Fibroblast of lung (primary cell): ENCODE measurements around the gene TEAD3. TPM values are rescaled to one million over a fixed set of nuclear protein-coding genes. Genes with fewer than 3 reads are reported as not detected.
"Not testable (repeated sequence)": the region's sequence is repeated elsewhere in the genome, so short reads cannot be mapped to it uniquely, and the experiment has no call there.

Source experiments
- DNase-seq, 2 donors: peaks; one replicate each; pipeline versions ENCODE4 v3.0.0 to v3.0.0-alpha.2; 2010; ENCODE audit warnings: low read depth in 2 of 2
- H2AFZ ChIP-seq: 2 replicates; pipeline ENCODE4 v1.5.1; 2012; ENCODE audit warnings: low read length, control low read depth, inconsistent platforms
- H3K27ac ChIP-seq: 2 replicates; pipeline ENCODE4 v1.5.1; 2011; ENCODE audit warnings: low read length, control low read depth; ENCODE audit not compliant: insufficient read depth
- H3K27me3 ChIP-seq: 2 replicates; pipeline ENCODE4 v1.5.1; 2011; ENCODE audit warnings: mild to moderate bottlenecking, low read length; ENCODE audit not compliant: control insufficient read depth, insufficient read depth
- H3K36me3 ChIP-seq: 2 replicates; pipeline ENCODE4 v1.5.1; 2011; ENCODE audit warnings: low read length; ENCODE audit not compliant: control insufficient read depth, insufficient read depth
- H3K4me1 ChIP-seq: 2 replicates; pipeline ENCODE4 v1.5.1; 2011; ENCODE audit warnings: low read length; ENCODE audit not compliant: control insufficient read depth, insufficient read depth; ENCODE audit errors: extremely low read depth
- H3K4me2 ChIP-seq: 2 replicates; pipeline ENCODE4 v1.5.1; 2011; ENCODE audit warnings: low read length, control low read depth; ENCODE audit not compliant: insufficient read depth; ENCODE audit errors: extremely low read depth
- H3K4me3 ChIP-seq, 4 experiments: fragments of 200-600 bp in 1 of 4; sonication (generic) in 1 of 4; replicated peaks in 1 of 4; 2 replicates each; pipeline ENCODE4 v1.5.1; 2011 to 2016; ENCODE audit warnings: low read length in 4 of 4, low read depth in 3 of 4, mild to moderate bottlenecking in 3 of 4, control low read depth in 2 of 4, inconsistent platforms in 1 of 4, mixed read lengths in 1 of 4; ENCODE audit not compliant: insufficient read depth in 1 of 4; ENCODE audit errors: control extremely low read depth in 1 of 4
- H3K79me2 ChIP-seq: 2 replicates; pipeline ENCODE4 v1.5.1; 2012; ENCODE audit warnings: mild to moderate bottlenecking, low read length, inconsistent platforms; ENCODE audit not compliant: control insufficient read depth, insufficient read depth
- H3K9ac ChIP-seq: 2 replicates; pipeline ENCODE4 v1.5.1; 2011; ENCODE audit warnings: mild to moderate bottlenecking, low read length, control low read depth; ENCODE audit not compliant: insufficient read depth
- H3K9me3 ChIP-seq: 2 replicates; pipeline ENCODE4 v1.5.1; 2012; ENCODE audit warnings: low read depth, low read length; ENCODE audit not compliant: control insufficient read depth, insufficient read depth
- H4K20me1 ChIP-seq: 2 replicates; pipeline ENCODE4 v1.5.1; 2011; ENCODE audit warnings: low read length; ENCODE audit not compliant: control insufficient read depth, insufficient read depth; ENCODE audit errors: extremely low read depth
- CTCF ChIP-seq, 2 donors: IDR thresholded peaks in 1 of 2; conservative IDR thresholded peaks in 1 of 2; 1 replicate in 1 of 2; 2 replicates in 1 of 2; pipeline ENCODE4 v1.5.1; 2011 to 2012; ENCODE audit warnings: low read length in 2 of 2, control low read depth in 1 of 2, inconsistent platforms in 1 of 2, low read depth in 1 of 2, mild to moderate bottlenecking in 1 of 2
- EZH2 ChIP-seq: IDR thresholded peaks from 2 replicates; pipeline ENCODE4 v1.5.1; 2012; ENCODE audit warnings: low read length, control low read depth, mild to moderate bottlenecking; ENCODE audit errors: missing control alignments
- polyA plus RNA-seq, 2 donors: library from polyadenylated mRNA; depleted of rRNA in 1 of 2; stranded (reverse) in 1 of 2; unstranded in 1 of 2; fragments of >200 nt; gene quantifications; 2 replicates each; pipeline ENCODE4 v1.2.1, GENCODE V29; 2011 to 2012; ENCODE audit warnings: missing spikeins in 1 of 2
- total RNA-seq: library from RNA; depleted of rRNA; stranded (reverse); fragments of >200 nt; gene quantifications from 2 replicates; pipeline ENCODE4 v1.2.1, GENCODE V29; 2014

Gene TEAD3
- total and polyA plus RNA-seq, 2 donors (not counting 1 experiment from before 2014, with no cell fraction given) = 9.6 to 26.7 TPM

GRCh38 chr6:35541836-35542235, 45.0 kb upstream of the TEAD3 start:
- Histone ChIP-seq H3K79me2 (no peaks in the 10 kb centered on the region), H3K36me3 (no peaks in the 10 kb centered on the region), H3K4me2 (no peak overlapping the region), H3K27ac (no peak overlapping the region), H4K20me1 (no peaks in the 10 kb centered on the region), H2AFZ (no peak overlapping the region), H3K4me1 (no peaks in the 10 kb centered on the region), H3K9me3 (no peaks in the 10 kb centered on the region), H3K4me3 (no peak overlapping the region), H3K9ac (no peak overlapping the region), H3K27me3 (no peaks in the 10 kb centered on the region)
- TF ChIP-seq EZH2 (no peak), CTCF (conservative IDR thresholded peaks at IDR 0.05 in 1 of 2, IDR thresholded peaks at IDR 0.05 in 1 of 2; ENCODE audit: low read depth in 1 of 2, low read length in 2 of 2) (no peak)
- no peak for DNase-seq

- Histone ChIP-seq H3K4me3 (no peak overlapping the region), H3K36me3 (no peaks in the 10 kb centered on the region), H2AFZ (no peak overlapping the region), H3K27ac (no peak overlapping the region), H3K27me3 (peaks cover 5% of the 10 kb centered on the region), H3K9me3 (no peaks in the 10 kb centered on the region), H3K4me1 (no peaks in the 10 kb centered on the region), H3K9ac (no peak overlapping the region), H4K20me1 (no peaks in the 10 kb centered on the region), H3K79me2 (no peaks in the 10 kb centered on the region), H3K4me2 (no peak overlapping the region)
- no peak for TF ChIP-seq CTCF (conservative IDR thresholded peaks at IDR 0.05 in 1 of 2, IDR thresholded peaks at IDR 0.05 in 1 of 2; ENCODE audit: low read depth in 1 of 2, low read length in 2 of 2)
- TF ChIP-seq EZH2 = no peak
- DNase-seq = no peak
These were observed 42.3 kb upstream of the TEAD3 start for GRCh38 chr6:35539223-35539622.

- not testable (repeated sequence) for H3K27me3 ChIP-seq, H3K79me2 ChIP-seq, H3K4me1 ChIP-seq, H2AFZ ChIP-seq, H3K27ac ChIP-seq, H3K9me3 ChIP-seq, H3K4me2 ChIP-seq, H3K36me3 ChIP-seq, H4K20me1 ChIP-seq, DNase-seq, H3K9ac ChIP-seq, H3K4me3 ChIP-seq
These were observed 39.0 kb upstream of the TEAD3 start for GRCh38 chr6:35535847-35536246.
